GM21529 (cell line): ENCODE data around the gene EFEMP1.
"Not testable (repeated sequence)": the region's sequence is repeated elsewhere in the genome, so short reads cannot be mapped to it uniquely, and the experiment has no call there.

Source experiments
- ATAC-seq: cut with Tn5 transposase; IDR thresholded peaks from one replicate; pipeline ENCODE4 v1.9.1; 2021; ENCODE audit not compliant: unreplicated experiment

EFEMP1 gene

GRCh38 chr2:55838117-55838516 lies 85.5 kb downstream of the EFEMP1 start:
- ATAC-seq, result not testable (repeated sequence)

GRCh38 chr2:55837073-55837472 lies 86.5 kb downstream of the EFEMP1 start:
- no peak for ATAC-seq

DNA sequence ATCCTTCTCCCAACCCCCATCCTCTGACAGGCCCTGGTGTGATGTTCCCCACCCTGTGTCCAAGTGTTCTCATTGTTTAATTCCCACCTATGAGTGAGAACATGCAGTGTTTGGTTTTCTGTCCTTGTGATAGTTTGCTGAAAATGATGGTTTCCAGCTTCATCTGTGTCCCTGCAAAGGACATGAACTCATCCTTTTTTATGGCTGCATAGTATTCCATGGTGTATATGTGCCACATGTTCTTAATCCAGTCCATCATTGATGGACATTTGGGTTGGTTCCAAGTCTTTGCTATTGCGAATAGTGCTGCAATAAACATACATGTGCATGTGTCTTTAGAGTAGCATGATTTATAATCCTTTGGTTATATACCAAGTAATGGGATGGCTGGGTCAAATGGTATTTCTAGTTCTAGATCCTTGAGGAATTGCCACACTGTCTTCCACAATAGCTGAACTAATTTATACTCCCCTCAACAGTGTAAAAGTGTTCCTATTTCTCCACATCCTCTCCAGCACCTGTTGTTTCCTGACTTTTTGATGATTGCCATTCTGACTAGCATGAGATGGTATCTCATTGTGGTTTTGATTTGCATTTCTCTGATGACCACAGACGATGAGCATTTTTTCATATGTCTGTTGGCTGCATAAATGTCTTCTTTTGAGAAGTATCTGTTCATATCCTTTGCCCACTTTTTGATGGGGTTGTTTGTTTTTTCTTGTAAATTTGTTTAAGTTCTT lies 91.7 kb downstream of the EFEMP1 start:
- not testable (repeated sequence) for ATAC-seq

DNA sequence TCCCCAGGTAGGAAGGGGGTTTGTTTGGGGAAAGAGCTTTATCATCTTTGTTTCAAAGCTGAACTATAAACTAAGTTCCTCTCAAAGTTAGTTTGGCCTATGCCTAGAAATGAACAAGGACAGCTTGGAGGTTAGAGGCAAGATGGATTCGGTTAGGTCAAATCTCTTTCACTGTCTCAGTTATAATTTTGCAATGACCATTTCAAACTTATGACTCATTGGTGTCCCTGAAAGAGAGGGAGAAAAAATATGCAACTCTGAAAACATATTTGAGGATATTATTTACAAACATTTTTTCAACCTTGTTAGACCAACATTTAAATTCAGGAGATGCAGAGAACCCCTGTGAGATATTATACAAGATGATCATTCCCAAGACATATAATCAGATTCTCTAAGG lies 95.7 kb downstream of the EFEMP1 start:
- ATAC-seq, result no peak

DNA sequence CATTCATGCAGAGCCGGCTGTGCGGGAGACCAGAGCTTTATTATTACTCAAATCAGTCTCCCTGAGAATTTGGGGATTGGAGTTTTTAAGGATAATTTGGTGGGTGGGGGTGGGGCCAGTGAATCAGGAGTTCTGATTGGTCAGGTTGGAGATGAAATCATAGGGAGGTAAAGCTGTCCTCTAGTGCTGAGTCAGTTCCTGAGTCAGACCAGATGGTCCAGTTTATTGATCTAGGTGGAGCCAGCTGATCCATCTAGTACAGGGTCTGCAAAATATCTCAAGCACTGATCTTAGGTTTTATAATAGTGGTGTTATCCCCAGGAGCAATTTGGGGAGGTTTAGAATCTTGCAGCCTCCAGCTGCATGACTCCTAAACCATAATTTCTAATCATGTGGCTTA lies 96.2 kb downstream of the EFEMP1 start:
- ATAC-seq, result not testable (repeated sequence)

DNA sequence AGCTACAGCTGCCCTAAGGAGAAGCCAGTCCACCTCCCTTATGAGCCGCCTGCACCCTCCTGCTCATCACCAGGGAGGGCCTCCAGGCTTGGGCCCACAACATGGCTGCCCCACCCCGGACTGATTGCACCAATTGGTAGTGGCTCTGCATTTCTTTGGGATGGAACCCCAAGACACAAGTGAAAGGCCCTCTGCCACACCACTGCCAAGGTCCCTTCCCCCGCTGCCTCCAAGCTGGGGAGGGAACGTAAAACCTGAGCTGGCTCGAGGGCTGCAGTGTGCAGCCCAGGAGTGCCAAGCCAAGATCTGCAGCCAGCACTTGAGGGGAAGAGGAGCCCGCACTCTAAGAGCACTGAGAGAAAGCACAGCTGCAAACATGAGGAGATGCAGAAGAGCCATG lies 97.3 kb downstream of the EFEMP1 start:
- no peak for ATAC-seq

- no peak for ATAC-seq
Observed at GRCh38 chr2:55824551-55825096, 99.0 kb downstream of the EFEMP1 start.
